Choroid plexus epithelial cell (primary cell): ENCODE data around the gene CD300LG.
"Not testable (repeated sequence)": the region's sequence is repeated elsewhere in the genome, so short reads cannot be mapped to it uniquely, and the experiment has no call there.

ENCODE experiments used
- DNase-seq: peaks from one replicate; pipeline ENCODE4 v3.0.0-alpha.2; 2010; ENCODE audit warnings: low read depth
- H3K4me3 ChIP-seq: 2 replicates; pipeline ENCODE4 v1.5.1; 2011; ENCODE audit warnings: low read depth, mild to moderate bottlenecking, control low read depth, low read length, moderate library complexity
- TF ChIP-seq, protein P1 (sequence below): conservative IDR thresholded peaks from 2 replicates; pipeline ENCODE4 v1.5.1; 2011; ENCODE audit warnings: low read depth, mild to moderate bottlenecking, control low read depth, inconsistent platforms, low read length, moderate library complexity

CD300LG gene

DNA sequence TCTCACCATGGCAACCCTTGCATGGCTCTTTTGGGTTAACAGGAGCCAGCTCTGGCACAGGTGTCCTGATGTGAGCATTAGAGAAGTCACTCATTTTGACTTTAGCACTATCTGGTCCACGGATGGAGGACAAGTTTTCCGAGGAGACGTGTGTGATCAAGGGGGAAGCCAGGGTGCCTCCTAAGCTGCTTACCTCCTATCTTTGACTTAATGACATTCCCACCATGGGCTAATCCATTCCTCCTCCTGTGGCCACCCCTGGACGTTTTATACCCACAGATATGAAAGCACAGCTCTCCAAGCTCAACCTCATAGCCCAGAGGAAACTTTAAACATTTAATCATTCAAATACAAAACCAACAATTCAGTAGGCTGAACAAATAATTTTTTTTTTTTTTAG is 41.6 kb downstream of the CD300LG start:
- TF ChIP-seq, protein P1, sequence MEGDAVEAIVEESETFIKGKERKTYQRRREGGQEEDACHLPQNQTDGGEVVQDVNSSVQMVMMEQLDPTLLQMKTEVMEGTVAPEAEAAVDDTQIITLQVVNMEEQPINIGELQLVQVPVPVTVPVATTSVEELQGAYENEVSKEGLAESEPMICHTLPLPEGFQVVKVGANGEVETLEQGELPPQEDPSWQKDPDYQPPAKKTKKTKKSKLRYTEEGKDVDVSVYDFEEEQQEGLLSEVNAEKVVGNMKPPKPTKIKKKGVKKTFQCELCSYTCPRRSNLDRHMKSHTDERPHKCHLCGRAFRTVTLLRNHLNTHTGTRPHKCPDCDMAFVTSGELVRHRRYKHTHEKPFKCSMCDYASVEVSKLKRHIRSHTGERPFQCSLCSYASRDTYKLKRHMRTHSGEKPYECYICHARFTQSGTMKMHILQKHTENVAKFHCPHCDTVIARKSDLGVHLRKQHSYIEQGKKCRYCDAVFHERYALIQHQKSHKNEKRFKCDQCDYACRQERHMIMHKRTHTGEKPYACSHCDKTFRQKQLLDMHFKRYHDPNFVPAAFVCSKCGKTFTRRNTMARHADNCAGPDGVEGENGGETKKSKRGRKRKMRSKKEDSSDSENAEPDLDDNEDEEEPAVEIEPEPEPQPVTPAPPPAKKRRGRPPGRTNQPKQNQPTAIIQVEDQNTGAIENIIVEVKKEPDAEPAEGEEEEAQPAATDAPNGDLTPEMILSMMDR: no peak

DNA sequence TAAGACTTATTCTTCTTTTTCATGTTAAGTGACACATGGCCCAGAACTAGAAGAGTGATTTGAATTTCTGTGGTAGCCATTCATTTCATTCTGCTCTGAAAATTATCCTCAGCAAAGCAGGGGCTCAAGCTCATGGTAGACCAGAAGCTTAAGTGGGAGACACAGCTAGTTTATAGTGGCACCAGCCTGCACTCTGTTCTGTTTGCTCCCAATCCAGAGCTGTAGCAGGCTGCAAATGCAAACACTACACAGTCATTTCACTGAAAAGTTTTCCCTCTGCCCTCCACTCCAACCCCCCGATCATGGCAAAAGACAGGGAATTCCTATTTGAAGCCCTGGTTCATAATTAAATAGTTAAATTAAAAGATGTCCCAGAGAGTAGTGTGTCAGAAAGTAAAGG is 43.3 kb downstream of the CD300LG start:
- TF ChIP-seq, protein P1: no peak
- no peak overlapping the region for H3K4me3 ChIP-seq
- no peak for DNase-seq

More for the DNA sequence above, 41.6 kb downstream of the CD300LG start:
- no peak overlapping the region for H3K4me3 ChIP-seq
- DNase-seq: no peak

DNA sequence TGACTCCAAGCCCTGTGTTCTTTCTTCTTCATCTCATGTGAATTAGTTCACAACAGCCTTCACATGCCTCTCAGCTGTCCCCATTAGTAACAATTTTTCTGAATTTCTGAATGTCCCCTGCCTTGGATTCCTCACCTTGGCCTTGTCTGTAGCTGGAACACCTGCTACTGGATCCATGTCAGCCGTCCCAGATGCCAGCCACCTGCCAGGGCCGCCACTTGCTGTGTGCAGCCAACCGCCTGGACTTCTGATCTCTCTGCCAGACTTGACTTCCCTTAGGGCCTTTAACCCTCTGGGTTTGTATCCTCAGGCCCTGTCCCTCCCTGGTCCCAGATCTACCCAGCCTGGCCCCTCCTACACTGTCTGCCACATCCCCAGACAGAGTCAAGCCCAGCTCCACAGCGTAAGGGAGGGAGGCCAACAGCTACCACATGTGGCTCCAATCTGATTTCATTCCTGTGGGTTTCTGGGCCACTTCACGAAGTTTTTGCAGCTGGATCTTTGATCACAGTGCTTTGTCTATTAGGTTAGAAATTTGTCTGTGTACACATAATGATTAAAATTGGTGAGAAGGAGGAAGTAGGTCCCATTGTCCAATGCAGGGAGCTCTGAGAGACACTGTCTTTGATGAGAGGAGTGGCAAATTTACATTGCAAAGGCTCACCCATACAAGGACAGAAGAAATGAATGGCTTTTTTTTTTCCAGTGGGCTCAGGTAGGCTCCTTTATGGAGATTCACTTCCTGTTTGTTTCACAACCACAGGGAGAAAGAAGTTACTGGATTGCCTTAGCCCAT is 45.1 kb downstream of the CD300LG start:
- TF ChIP-seq, protein P1: no peak
- H3K4me3 ChIP-seq: no peak overlapping the region
- DNase-seq: peak; percentile 9

DNA sequence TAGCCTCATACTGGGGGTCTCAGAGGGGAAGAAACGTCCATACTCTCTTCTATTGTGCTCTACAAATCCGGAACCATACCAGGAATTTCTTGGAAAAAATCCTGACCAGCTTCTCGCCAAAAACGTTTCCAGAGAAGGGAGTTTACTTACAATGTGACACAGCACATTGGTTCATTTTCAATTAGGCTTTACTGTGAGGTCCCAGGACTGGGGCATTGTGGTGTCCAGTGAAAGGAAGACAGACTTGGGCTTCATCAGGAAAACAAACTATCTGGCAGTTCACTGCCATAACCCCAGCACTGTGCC is 45.6 kb downstream of the CD300LG start:
- no peak overlapping the region for H3K4me3 ChIP-seq
- no peak for DNase-seq
- TF ChIP-seq, protein P1: no peak

DNA sequence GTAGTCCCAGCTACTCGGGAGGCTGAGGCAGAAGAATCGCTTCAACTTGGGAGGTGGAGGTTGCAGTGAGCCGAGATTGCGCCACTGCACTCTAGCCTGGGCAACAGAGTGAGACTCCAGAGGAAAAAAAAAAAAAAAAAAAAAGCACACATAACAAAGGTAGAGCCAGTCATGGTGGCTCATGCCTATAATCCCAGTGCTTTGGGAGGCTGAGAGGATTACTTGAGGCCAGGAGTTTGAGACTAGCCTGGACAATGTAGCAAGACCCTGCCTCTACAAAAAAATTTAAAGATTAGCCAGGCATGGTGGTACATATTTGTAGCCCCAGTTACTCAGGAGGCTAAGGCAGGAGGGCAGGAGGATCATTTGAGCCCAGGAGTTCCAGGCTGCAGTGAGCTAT is 47.5 kb downstream of the CD300LG start:
- not testable (repeated sequence) for H3K4me3 ChIP-seq, DNase-seq

DNA sequence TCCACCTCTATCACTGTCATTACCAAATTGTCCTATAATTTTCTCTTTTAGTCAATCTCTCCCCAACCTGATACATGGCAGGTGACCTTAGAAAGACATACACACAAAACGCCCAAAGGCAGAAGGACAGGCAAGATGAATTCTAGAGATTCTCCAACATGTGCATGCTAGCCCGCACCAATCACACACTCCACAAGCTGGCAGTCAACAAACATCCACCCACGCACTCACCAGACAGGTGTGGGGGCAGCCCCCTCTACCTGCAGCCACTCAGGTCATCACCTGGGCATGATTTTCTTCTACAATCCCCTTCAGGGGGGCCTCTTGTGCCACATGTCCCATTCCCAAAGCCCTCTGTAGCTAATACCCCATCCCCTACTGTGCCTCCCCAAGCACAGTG is 50.9 kb downstream of the CD300LG start:
- DNase-seq: no peak
- no peak overlapping the region for H3K4me3 ChIP-seq
- TF ChIP-seq, protein P1: no peak

DNA sequence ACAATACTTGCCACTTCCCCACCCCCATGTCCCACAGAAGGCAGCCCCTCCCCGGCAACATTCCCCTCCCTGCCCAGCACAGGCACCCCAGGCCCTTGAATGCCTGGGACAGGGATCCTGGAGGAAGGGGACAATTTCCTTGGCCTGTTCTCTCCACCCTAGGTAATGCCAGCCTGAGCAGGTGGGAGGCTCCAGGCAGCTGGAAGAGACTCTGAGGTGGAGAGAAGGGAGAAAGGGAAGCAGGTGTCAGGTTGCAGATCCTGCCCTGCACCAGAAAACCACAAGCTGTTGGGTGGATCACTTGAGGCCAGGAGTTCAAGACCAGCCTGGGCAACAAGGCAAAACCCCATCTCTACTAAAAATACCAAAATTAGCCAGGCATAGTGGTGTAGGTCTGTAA is 51.5 kb downstream of the CD300LG start:
- DNase-seq: no peak
- no peak overlapping the region for H3K4me3 ChIP-seq
- TF ChIP-seq, protein P1: no peak
